NOMO-1 (cell line): ENCODE measurements around the gene LBR.
"Not testable (repeated sequence)": the region's sequence is repeated elsewhere in the genome, so short reads cannot be mapped to it uniquely, and the experiment has no call there.

ENCODE experiments used
- DNase-seq, 2 experiments: peaks; one replicate each; lab custom pipeline; 2025; ENCODE audit not compliant: unreplicated experiment in 2 of 2; lab: John Stamatoyannopoulos, UW

Gene LBR

DNA sequence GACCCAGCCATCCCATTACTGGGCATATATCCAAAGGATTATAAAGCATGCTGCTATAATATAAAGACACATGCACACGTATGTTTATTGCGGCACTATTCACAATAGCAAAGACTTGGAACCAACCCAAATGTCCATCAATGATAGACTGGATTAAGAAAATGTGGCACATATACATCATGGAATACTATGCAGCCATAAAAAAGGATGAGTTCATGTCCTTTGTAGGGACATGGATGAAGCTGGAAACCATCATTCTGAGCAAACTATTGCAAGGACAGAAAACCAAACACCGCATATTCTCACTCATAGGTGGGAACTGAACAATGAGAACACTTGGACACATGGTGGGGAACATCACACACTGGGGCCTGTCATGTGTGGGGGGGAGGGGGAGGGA is 41.0 kb downstream of the LBR start:
- DNase-seq = not testable (repeated sequence)

DNA sequence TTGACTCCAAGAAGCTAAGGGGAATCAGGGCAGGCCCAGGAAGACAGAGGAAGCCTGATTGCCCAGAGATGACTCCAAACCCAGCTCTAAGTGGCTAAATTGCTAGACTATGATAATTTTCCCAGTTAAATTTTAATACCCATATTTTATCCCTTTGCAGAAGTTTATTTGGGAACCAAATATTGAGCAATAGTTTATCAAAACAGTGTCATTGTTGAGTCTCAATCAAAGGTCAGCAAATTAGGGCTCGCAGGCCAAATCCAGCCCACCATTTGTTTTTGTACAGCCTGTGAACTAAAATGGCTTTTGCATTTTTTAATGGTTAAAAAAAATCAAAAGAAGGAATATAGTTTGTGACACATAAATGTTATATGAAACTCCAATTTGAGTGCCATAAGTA is 47.1 kb downstream of the LBR start:
- DNase-seq = no peak

GRCh38 chr1:225378880-225379279 is 49.0 kb downstream of the LBR start:
- DNase-seq = no peak

GRCh38 chr1:225374996-225375395 is 52.8 kb downstream of the LBR start:
- no peak for DNase-seq

- DNase-seq = no peak
Measured at GRCh38 chr1:225373155-225373554, 54.7 kb downstream of the LBR start.

DNA sequence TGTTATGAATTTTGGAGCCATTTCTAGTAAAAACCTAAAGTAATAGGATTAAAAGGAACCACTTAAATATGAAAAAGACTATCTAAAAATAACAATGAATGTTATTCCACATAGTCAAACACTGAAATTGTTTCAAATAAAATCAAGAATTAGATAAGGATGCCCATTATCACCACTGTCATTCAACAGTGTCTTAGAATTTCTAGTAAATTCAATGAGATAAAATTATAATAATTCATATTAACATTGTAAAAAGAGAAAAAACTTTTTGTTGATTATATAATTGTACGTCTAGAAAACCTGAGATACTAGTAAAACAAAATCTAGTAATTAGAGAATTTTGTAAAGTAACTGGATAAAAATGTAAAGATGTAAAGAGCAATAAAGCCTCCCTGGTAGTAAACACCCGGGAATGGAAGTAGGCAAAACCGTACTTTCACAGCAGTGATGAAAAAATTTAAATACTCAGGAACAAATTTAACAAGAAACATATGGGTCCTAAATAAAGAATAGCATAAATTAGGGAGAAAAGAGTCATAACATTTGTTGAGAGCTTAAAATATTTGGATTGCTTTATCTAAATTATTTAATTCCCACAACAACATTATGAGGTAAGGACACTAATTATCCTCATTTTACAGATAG is 56.4 kb downstream of the LBR start:
- no peak for DNase-seq

GRCh38 chr1:225368036-225368552 is 59.7 kb downstream of the LBR start:
- no peak for DNase-seq

GRCh38 chr1:225366552-225366951 is 61.3 kb downstream of the LBR start:
- no peak for DNase-seq

DNA sequence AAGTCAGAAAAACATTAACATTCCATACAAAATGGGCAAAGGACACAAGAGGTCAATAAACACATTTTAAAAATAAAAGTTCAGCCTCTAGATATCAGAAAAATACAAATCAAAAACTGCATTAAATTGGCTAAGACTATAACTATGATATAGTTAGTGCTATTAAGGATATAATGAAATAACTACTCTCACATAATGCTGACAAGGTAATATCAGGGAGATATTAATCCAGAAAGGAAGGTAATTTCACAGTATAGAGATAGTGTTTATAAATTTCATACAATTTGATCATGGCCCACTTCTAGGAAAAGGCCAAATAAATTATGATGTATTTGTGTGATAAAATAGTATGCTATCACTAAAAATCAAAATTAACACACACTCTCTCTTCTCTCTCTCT is 61.8 kb downstream of the LBR start:
- no peak for DNase-seq

- no peak for DNase-seq
Measured at GRCh38 chr1:225364439-225364838, 63.4 kb downstream of the LBR start.

- DNase-seq = no peak
Measured at GRCh38 chr1:225362805-225363204, 65.0 kb downstream of the LBR start.

DNA sequence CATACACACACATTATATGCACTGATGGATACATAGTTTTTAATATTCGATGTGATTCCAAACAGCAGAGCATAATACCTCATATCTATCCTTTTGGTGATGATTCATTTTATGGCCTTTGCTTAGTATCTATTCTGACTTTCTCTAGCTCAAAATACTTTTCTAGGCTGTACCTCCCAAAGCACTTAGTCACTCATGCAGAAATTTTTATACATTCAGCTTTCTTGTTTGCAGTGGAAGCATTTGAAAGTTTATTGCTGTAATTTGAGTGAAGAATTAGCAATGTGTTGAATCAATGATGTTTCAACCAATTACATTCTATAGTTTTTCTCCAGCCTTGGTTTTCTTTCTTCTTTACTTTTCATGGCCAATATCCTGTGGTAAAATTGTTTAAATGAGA is 66.7 kb downstream of the LBR start:
- DNase-seq = no peak

GRCh38 chr1:225360119-225360518 is 67.7 kb downstream of the LBR start:
- no peak for DNase-seq

GRCh38 chr1:225355863-225356262 is 72.0 kb downstream of the LBR start:
- no peak for DNase-seq

DNA sequence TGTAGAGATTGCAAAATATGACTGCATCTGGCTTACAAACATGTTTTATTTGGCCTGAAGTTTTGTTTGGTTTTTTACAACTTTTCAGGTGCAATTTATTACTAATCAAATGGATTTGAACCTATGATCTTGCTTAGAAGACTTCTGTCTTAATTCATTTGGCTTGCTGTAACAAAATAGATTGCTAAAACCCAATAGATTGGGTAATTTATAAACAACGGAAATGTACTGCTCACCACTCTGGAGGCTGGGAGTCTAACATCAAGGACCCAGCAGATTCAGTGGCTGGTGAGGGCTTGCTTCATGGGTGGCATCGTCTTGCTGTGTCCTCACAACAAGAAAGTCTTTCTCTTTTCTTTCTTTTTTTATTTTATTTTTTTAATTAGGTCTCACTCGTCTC is 72.9 kb downstream of the LBR start:
- DNase-seq = no peak
